ENCODE data around the gene SIRPB1.
A peak's percentile ranks its signal among the peaks of the same experiment; 100 is the strongest.
"Not testable (repeated sequence)": the region's sequence is repeated elsewhere in the genome, so short reads cannot be mapped to it uniquely, and the experiment has no call there.

SIRPB1 gene

DNA sequence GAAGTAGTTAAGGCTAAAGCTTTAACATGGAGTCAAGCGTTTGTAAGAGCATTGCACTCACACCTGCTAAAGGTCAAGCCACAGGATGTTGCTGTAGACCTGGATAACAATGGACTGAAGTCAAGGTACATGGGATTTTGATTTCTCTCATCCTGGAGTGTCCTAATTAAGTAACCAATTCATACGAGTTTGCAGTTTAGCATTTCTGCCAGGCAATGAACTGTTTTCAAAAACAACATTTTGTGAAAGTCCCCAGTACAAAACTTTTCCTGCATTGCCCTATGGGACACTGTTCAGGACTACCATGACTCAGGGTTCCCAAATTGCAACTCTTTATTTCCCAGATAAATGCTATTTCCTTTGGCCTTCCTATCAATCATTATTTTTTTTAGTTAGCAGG, 17.4 kb upstream of the SIRPB1 start:
- DNase-seq (ENCODE audit: low read depth in 2 of 2) = no peak

GRCh38 chr20:1636621-1637020, 16.8 kb upstream of the SIRPB1 start:
- no peak for DNase-seq (ENCODE audit: low read depth in 2 of 2)

GRCh38 chr20:1635291-1635979, 15.6 kb upstream of the SIRPB1 start:
- no peak for DNase-seq (ENCODE audit: low read depth in 2 of 2)

- DNase-seq (ENCODE audit: low read depth in 2 of 2) = no peak
Observed at GRCh38 chr20:1633535-1633934, 13.7 kb upstream of the SIRPB1 start.

DNA sequence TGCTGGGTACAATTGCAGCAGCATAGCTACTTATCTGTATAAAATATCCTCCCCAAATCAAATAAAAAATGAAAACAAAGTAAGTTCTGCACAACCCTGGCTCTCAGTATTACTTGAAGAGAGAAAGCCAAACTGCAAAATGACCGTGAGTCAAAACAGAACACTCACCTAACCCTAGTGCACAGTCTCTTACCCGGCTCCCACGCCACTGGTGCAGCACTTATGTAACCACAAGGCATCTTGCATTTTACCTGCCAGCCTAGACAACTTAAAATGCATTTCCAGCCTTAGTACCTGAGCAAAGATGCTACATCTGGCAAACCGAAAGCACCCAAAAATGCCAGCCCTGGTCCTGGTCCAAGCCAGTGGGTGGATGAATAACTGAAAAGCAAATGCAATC, 12.4 kb upstream of the SIRPB1 start:
- peak in 1 of 2 experiments; percentile 36 for DNase-seq (ENCODE audit: low read depth in 2 of 2)

- DNase-seq (ENCODE audit: low read depth in 2 of 2) = no peak
Observed at GRCh38 chr20:1631309-1632151, 11.7 kb upstream of the SIRPB1 start.

DNA sequence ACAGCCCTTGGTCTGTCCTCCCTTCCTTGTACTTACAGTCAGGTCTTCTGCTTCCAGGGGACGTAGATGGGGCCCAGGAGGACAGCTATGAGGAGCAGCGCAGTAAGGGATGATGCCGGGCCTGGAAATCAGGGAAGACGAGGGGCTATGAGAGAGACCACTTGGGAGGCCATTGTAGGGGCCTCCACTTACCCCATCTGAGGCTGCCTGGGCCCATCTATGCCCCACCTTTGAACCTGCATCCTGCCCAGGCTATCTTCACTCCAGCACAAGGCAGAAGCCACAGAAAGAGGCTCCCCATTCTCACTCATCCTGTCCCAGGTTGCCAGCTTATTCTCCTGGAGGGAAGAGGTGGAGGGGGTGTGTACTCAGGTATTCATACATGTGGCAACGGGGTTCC, 10.4 kb upstream of the SIRPB1 start:
- DNase-seq (ENCODE audit: low read depth in 2 of 2) = no peak

DNA sequence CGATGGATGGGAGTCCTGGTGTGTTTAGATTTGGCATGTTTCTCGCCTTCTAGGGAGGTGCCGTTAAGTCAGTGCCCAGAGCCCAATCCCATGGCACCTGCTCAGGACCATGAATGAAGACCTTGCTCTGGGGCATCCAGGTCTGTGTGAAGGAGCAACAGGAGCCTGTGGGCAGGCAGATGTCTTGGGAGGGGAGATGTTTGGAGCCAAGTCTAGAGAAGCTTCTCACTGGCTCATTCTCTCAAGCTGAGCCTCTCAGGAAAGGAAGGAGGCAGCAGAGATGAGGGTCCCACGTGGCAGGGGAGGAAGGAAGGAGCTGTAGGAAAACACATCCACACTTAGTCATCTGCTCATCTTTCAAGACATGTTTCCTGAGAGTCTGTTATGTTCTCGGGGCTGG, 9.5 kb upstream of the SIRPB1 start:
- DNase-seq (ENCODE audit: low read depth in 2 of 2) = no peak

GRCh38 chr20:1628621-1629020, 8.8 kb upstream of the SIRPB1 start:
- no peak for DNase-seq (ENCODE audit: low read depth in 2 of 2)

DNA sequence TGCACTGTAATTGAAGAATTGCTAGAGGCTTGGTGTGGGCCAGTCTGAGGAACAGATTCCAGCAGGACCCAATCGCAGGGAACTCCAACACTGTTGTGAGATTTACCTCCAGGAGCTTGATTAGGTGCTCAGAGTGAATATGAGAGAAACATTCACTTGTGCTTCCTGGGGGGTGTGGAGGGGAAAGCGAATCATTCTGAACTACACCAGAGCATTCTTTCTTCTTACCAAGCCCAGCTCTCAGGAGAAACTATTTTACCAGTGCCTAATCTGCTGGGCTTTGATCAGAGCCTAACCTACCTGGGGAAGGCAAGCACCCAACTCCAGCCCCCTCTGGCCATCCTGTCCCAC, 7.4 kb upstream of the SIRPB1 start:
- no peak for DNase-seq (ENCODE audit: low read depth in 2 of 2)

GRCh38 chr20:1626528-1627199, 6.9 kb upstream of the SIRPB1 start:
- DNase-seq (ENCODE audit: low read depth in 2 of 2) = no peak

GRCh38 chr20:1625083-1625690, 5.4 kb upstream of the SIRPB1 start:
- DNase-seq (ENCODE audit: low read depth in 2 of 2) = no peak

- no peak for DNase-seq (ENCODE audit: low read depth in 2 of 2)
Observed at GRCh38 chr20:1623501-1624205, 3.8 kb upstream of the SIRPB1 start.

- DNase-seq (ENCODE audit: low read depth in 2 of 2) = no peak
Observed at GRCh38 chr20:1622450-1622849, 2.6 kb upstream of the SIRPB1 start.

- no peak for DNase-seq (ENCODE audit: low read depth in 2 of 2)
Observed at GRCh38 chr20:1621316-1621715, 1.5 kb upstream of the SIRPB1 start.

DNA sequence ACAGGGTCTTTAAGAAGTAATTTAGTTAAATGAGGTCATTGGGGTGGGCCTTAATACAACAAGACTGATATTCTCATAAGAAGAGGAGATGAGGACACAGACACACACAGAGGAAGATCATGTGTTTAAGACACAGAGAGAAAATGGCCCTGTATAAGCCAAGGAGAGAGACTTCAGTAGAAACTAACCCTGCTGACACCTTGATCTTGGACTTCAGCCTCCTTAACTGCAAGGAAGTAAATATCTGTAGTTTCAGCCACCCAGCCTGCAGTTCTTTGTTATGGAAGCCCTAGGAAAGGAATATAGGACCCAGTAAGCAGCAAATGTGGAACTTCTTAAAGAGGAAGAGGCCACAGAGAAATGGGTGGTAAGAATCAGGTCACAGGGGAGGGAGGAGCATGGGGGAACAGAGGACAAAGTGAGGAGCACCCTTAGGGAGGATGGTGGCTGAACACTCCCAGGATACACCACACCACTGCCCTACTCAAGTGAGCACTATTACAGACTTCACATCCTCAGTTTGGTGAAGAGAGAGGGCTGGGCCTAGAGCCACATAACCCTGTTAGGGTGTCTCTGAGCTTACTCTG, 762 bp downstream of the SIRPB1 start:
- DNase-seq (ENCODE audit: low read depth in 2 of 2) = no peak

GRCh38 chr20:1618479-1618878, 1.3 kb downstream of the SIRPB1 start:
- no peak for DNase-seq (ENCODE audit: low read depth in 2 of 2)

GRCh38 chr20:1616858-1617434, 2.9 kb downstream of the SIRPB1 start:
- DNase-seq (ENCODE audit: low read depth in 2 of 2) = no peak

- DNase-seq (ENCODE audit: low read depth in 2 of 2) = not testable (repeated sequence)
Observed at GRCh38 chr20:1610404-1610803, 9.4 kb downstream of the SIRPB1 start.

- DNase-seq (ENCODE audit: low read depth in 2 of 2) = not testable (repeated sequence)
Observed at GRCh38 chr20:1608678-1609347, 11.0 kb downstream of the SIRPB1 start.

Data from stimulated activated CD4-positive, alpha-beta T cell treated with anti-CD3 and anti-CD28 coated beads, Interleukin-12 subunit alpha, Interleukin-12 subunit beta, amount 100 ng/mL, for 24 hours (primary cell).